Upper lobe of left lung (tissue), 6 donors: ENCODE data around the gene HAP1. TPM values are rescaled to one million over a fixed set of nuclear protein-coding genes. Genes with fewer than 3 reads are reported as not detected.

ENCODE experiments used
- ATAC-seq, 2 donors: fragments of 200-7000 bp; cut with Tn5 transposase; one replicate each; pipeline ENCODE4 v1.9.1; 2022; ENCODE audit warnings: mild to moderate bottlenecking in 2 of 2, moderate library complexity in 2 of 2; ENCODE audit not compliant: low FRiP score in 2 of 2
- DNase-seq, 2 donors: peaks; one replicate each; pipeline ENCODE4 v3.0.0-alpha.2; 2019 to 2020
- H3K27ac ChIP-seq, 4 donors: fragments of 200-600 bp; sonication (generic); one replicate each; pipeline ENCODE4 v1.5.1; 2016 to 2019
- H3K27me3 ChIP-seq, 4 donors: fragments of 200-600 bp; sonication (generic); one replicate each; pipeline ENCODE4 v1.5.1; 2017 to 2019
- H3K36me3 ChIP-seq, 4 donors: fragments of 200-600 bp; sonication (generic); one replicate each; pipeline ENCODE4 v1.5.1; 2016 to 2019
- H3K4me1 ChIP-seq, 4 donors: fragments of 200-600 bp; sonication (generic); one replicate each; pipeline ENCODE4 v1.5.1; 2018 to 2019
- H3K4me3 ChIP-seq, 4 donors: fragments of 200-600 bp; sonication (generic); one replicate each; pipeline ENCODE4 v1.5.1; 2017 to 2019; ENCODE audit warnings: mild to moderate bottlenecking in 2 of 4, moderate library complexity in 1 of 4
- H3K9me3 ChIP-seq, 4 donors: fragments of 200-600 bp; sonication (generic); one replicate each; pipeline ENCODE4 v1.5.1; 2018 to 2019
- CTCF ChIP-seq, 6 experiments: fragments of 450-650 bp in 4 of 6; fragments of 200-600 bp in 2 of 6; sonication (generic) in 2 of 6; IDR thresholded peaks; one replicate each; pipeline ENCODE4 v1.5.1; 2016 to 2019; ENCODE audit warnings: antibody characterized with exemption in 6 of 6
- EP300 ChIP-seq, 4 donors: sonication (generic); formaldehyde crosslinking; IDR thresholded peaks; one replicate each; pipeline ENCODE4 v1.5.1; 2017; ENCODE audit warnings: antibody characterized with exemption in 4 of 4, control low read depth in 2 of 4
- POLR2A ChIP-seq, 4 donors: fragments of 450-650 bp; IDR thresholded peaks; one replicate each; pipeline ENCODE4 v1.5.1; 2016 to 2017; ENCODE audit warnings: antibody characterized with exemption in 4 of 4, mild to moderate bottlenecking in 2 of 4
- POLR2AphosphoS5 ChIP-seq, 2 donors: sonication (generic); formaldehyde crosslinking; IDR thresholded peaks; one replicate each; pipeline ENCODE4 v1.5.1; 2017; ENCODE audit warnings: antibody characterized with exemption in 2 of 2
- WGBS, 2 donors: methylation state at CpG; one replicate each; pipeline ENCODE4 v1.1.5; 2017 to 2018; 5-methylcytosine and 5-hydroxymethylcytosine counted together
- total RNA-seq, 6 donors: library from RNA; depleted of rRNA in 4 of 6; stranded (reverse); fragments of >200 nt in 4 of 6; gene quantifications; one replicate each; pipeline versions ENCODE4 v1.1.0 to v1.2.1, GENCODE V29; 2016 to 2021
- donor health status: DM: no; HTN: no; CAD: no; lungs with moderate emphysema.
- donor health status: DM: no; HTN: yes; CAD: no; lungs with severe emphysema.

Gene HAP1
- total RNA-seq, 6 donors from 2014 or later = 0.14 to 1.0 (median 0.59) TPM; not detected in 2

GRCh38 chr17:41724476-41725050 is 9.9 kb downstream of the HAP1 start:
- no peaks in the 10 kb centered on the region for H3K9me3 ChIP-seq
- WGBS, 2 donors = 76 to 79% methylated on average over 15 to 16 of the region's 17 CpGs
- H3K27me3 ChIP-seq = no peaks in the 10 kb centered on the region
- no peak overlapping the region for H3K4me3 ChIP-seq
- no peaks in the 10 kb centered on the region for H3K36me3 ChIP-seq
- DNase-seq (no peak), ATAC-seq (no peak)
- H3K4me1 ChIP-seq = no peaks in the 10 kb centered on the region
- H3K27ac ChIP-seq = no peak overlapping the region
- TF ChIP-seq POLR2A (IDR thresholded peaks at IDR 0.05) (no peak), CTCF (IDR thresholded peaks at IDR 0.05) (no peak), EP300 (IDR thresholded peaks at IDR 0.05) (no peak), POLR2AphosphoS5 (IDR thresholded peaks at IDR 0.05) (no peak)

- TF ChIP-seq EP300 (IDR thresholded peaks at IDR 0.05) (no peak), POLR2AphosphoS5 (IDR thresholded peaks at IDR 0.05) (no peak), POLR2A (IDR thresholded peaks at IDR 0.05) (no peak), CTCF (IDR thresholded peaks at IDR 0.05) (no peak)
- ATAC-seq = no peak
Observed at GRCh38 chr17:41723801-41724475, 10.5 kb downstream of the HAP1 start.

GRCh38 chr17:41722231-41722630 is 12.2 kb downstream of the HAP1 start:
- Histone ChIP-seq H3K27me3 (no peaks in the 10 kb centered on the region), H3K9me3 (no peaks in the 10 kb centered on the region), H3K4me1 (peaks cover 0 to 7% (median 3%) of the 10 kb centered on the region in 4 donors), H3K36me3 (no peaks in the 10 kb centered on the region), H3K4me3 (no peak overlapping the region), H3K27ac (no peak overlapping the region)
- DNase-seq = no peak
- ATAC-seq = no peak
- WGBS, 2 donors = 91 to 95% methylated on average over 7 of the region's 7 CpGs
- no peak for TF ChIP-seq POLR2AphosphoS5 (IDR thresholded peaks at IDR 0.05)
- TF ChIP-seq EP300 (IDR thresholded peaks at IDR 0.05) = no peak
- TF ChIP-seq CTCF (IDR thresholded peaks at IDR 0.05) = no peak
- TF ChIP-seq POLR2A (IDR thresholded peaks at IDR 0.05) = no peak

More at GRCh38 chr17:41723801-41724475, 10.5 kb downstream of the HAP1 start:
- Histone ChIP-seq H3K27ac (no peak overlapping the region), H3K36me3 (no peaks in the 10 kb centered on the region), H3K27me3 (no peaks in the 10 kb centered on the region), H3K4me1 (no peaks in the 10 kb centered on the region), H3K9me3 (no peaks in the 10 kb centered on the region), H3K4me3 (no peak overlapping the region)
- DNase-seq = peak in 1 of 2 donors; percentile 46
- WGBS, 2 donors = 72 to 76% methylated on average over 6 to 12 of the region's 12 CpGs

- no peak for DNase-seq
- no peaks in the 10 kb centered on the region for H3K36me3 ChIP-seq
- no peak for ATAC-seq
- H3K4me1 ChIP-seq = peaks cover 0 to 8% (median 3%) of the 10 kb centered on the region in 4 donors
- 68 to 86% methylated on average over 3 to 5 of the region's 5 CpGs for WGBS, 2 donors
- H3K4me3 ChIP-seq = no peak overlapping the region
- no peaks in the 10 kb centered on the region for H3K27me3 ChIP-seq
- TF ChIP-seq POLR2AphosphoS5 (IDR thresholded peaks at IDR 0.05) (no peak), POLR2A (IDR thresholded peaks at IDR 0.05) (no peak)
- no peaks in the 10 kb centered on the region for H3K9me3 ChIP-seq
- no peak overlapping the region for H3K27ac ChIP-seq
Observed at GRCh38 chr17:41718287-41718645, 16.2 kb downstream of the HAP1 start.

- peak in 1 of 2 donors; percentile 21 for ATAC-seq
Observed at GRCh38 chr17:41717408-41718286, 16.8 kb downstream of the HAP1 start.

More at GRCh38 chr17:41717408-41718286, 16.8 kb downstream of the HAP1 start:
- WGBS, 2 donors = 58 to 61% methylated on average over 15 of the region's 15 CpGs
- peaks cover 0 to 8% (median 3%) of the 10 kb centered on the region in 4 donors for H3K4me1 ChIP-seq
- TF ChIP-seq EP300 (IDR thresholded peaks at IDR 0.05) (no peak), POLR2A (IDR thresholded peaks at IDR 0.05) (no peak), POLR2AphosphoS5 (IDR thresholded peaks at IDR 0.05) (no peak), CTCF (IDR thresholded peaks at IDR 0.05) (no peak)
- H3K27ac ChIP-seq = peak overlapping the region in 1 of 4 donors; percentile 21
- no peak overlapping the region for H3K4me3 ChIP-seq
- DNase-seq = no peak
- no peaks in the 10 kb centered on the region for H3K36me3 ChIP-seq
- H3K27me3 ChIP-seq = no peaks in the 10 kb centered on the region
- no peaks in the 10 kb centered on the region for H3K9me3 ChIP-seq
